Mucosa of gallbladder (tissue), 1 donor: ENCODE measurements around the gene PRPF38B. TPM values are rescaled to one million over a fixed set of nuclear protein-coding genes. Genes with fewer than 3 reads are reported as not detected.
A peak's percentile ranks its signal among the peaks of the same experiment; 100 is the strongest.

Source experiments
- DNase-seq: peaks from one replicate; pipeline ENCODE4 v3.0.0-alpha.2; 2020; ENCODE audit warnings: low spot score
- total RNA-seq: library from RNA; stranded (reverse); gene quantifications from one replicate; pipeline ENCODE4 v1.2.1, GENCODE V29; 2021
- donor health status: DM: no; HTN: no; CAD: no.

The PRPF38B gene
- total RNA-seq, 1 donor from 2014 or later = 35.3 TPM

DNA sequence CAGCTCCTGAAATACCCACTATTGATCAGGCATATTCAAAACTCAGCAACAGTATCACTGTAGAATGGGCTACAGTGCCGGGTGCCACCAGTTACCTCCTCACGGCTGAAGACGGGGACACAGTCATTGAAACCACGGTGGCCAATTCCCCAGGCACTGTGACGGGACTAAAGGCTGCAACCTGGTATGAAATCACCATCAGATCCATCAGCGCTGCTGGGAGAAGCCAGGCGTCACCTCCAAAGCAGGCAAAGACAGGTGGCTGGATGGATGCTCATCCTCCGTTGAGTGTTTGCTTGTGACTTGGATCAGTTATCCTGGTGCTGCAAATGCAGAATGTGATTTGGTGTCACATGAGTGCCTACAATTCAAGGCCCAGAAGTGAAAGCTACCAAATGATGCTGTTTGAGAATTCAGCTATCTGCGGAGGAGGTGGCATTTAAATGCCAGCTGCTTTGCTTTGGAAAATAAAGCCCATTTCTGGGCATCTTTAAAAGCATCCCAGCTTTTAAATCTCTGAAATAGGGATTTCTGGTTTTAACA lies 25.7 kb downstream of the PRPF38B start:
- DNase-seq = no peak

DNA sequence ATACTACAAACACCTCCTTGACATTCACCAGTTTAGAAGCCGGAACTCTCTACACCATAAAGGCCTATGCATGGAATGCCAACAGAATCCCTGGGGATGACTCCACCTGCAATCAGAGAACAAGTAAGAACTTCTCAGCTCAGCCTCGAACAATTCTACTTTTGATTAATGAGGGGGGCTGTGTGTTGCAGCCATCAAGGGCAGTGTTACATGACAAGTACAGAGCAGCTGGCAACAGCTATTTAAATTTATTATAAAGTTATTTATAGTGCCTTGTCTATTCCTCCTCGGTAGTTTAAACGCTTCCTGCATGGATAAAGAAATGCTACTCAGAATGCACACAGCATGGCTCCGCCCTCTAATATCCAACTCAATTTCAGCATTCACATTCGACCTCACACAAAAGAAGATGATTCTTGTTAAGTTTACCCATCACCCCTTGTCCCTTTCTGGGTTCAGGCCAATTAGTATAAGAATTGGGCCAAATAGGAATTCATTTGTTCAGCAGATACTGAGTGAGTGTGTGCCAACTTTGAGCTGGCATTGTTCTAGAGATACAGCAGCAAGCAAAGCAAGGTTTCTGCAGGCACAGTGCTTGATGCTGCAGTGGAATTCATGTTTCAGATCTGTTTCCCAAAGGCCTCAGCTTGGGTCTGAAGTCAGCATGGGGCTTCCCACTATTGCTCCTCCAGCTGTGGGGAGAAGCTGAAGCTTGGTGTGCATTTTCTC lies 27.0 kb downstream of the PRPF38B start:
- DNase-seq = no peak

DNA sequence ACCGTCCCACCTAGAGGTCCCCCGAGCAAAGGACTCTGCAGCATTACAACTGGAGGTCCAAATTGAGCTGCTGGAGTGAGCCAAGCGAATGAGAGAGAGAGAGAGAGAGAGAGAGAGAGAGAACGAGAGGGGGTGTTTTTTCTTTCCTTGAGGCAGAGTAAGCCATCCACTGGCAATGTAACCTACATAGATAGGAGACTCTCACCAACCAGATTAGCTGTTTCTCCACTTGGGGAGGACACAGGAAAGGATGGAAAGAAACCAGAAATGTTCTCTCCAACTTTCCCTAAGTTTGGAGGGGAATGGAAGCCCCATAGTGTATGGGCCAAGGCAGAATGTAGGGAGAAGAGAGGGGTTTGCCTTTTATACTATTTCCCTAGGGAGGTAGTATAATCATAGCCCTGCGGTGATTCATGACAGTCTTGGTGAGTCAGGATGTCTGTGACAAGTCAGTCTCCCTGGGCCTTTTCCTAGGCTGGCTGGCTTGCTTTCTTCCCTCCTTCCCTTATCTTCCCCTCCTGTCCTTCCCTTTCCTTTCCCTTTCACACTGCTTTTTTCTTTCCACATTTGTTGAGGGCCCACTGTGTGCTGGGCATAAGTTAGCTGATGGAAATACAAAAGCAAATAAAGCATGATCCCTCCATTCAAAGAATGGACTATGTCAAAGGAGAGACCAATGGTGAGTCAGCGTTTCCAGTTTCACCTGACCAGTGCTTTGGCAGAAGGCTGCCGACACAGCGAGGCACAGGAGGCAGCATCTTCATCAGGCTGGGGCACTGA lies 27.7 kb downstream of the PRPF38B start:
- no peak for DNase-seq

DNA sequence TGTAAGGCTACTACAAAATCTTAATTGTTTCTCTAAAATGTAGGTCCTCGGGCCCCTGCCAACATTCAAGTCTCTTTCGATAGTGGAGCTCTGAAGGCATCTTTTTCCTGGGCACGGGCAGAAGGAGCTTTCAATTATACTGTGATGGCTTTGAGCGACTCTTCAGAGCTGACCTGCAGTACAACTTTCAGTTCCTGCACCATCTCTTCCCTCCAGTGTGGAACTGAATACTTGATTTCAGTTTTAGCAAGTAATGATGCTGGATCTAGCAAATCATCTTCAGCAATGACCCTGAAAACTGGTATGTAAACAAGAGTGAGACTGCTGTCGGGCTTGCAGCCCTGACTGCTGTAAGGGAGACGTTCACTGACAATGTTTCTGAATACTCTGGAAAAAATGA lies 30.2 kb downstream of the PRPF38B start:
- no peak for DNase-seq

DNA sequence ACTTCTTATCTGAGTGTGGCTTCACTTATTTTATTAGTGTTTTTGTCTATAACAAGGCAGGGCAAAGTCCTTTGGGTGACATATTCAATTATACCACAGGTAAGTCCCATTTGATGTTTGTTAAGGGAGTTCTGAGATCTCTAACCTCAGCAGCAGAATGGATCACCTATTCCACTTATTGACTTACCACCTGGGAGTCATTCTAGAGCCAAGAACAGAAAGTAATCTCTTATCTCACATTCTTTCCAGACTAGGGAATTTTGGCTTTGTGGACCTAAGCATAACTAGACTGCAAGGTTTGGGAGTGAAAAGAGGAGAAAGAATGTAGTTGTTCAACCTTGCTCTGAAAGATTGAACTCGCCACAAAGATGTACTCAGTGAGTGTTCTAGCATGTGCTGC lies 33.8 kb downstream of the PRPF38B start:
- peak; percentile 43 for DNase-seq

DNA sequence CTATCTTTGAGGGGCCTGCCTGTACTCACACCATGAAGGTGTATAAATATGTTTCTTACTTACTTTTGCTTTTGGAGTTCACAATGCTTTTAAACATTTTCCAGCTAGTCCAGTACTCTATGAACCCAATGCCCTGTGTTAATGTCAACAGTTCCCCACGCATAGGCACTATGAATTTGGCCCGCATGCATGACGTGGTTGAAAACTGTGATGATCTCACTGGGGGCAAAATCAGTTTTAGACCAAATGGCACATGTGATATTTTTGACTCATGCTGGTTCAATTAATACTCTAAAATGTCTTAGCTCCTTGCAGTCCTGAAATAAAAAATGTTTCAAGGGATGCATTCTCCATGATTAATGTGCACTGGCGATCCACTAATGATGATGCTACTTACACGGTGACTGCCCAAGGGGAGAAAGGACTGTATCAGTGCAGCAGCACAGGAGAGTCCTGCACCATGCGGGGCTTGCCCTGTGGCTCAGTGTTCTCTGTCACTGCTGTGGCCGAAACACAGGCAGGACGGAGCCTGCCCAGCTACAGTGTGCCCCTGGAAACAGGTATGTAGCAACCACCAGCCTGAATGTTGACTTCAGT lies 36.3 kb downstream of the PRPF38B start:
- DNase-seq = no peak

DNA sequence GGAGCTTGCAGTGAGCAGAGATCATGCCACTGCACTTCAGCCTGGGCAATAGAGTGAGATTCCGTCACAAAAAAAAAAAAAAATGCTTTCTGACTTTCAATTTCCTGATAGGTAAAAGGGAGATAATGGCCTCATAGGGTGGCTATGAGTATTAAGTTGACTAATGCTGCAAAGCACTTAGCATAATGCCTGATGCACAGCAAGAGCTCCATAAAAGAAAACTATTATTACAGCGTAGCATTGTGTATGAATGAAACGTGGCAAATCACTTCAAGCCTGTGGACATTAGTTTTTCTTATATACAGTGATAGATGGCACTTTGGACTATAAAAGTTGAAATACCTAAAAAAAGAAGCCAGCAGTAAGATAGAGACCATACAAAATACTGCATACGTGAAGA lies 37.4 kb downstream of the PRPF38B start:
- DNase-seq = no peak

DNA sequence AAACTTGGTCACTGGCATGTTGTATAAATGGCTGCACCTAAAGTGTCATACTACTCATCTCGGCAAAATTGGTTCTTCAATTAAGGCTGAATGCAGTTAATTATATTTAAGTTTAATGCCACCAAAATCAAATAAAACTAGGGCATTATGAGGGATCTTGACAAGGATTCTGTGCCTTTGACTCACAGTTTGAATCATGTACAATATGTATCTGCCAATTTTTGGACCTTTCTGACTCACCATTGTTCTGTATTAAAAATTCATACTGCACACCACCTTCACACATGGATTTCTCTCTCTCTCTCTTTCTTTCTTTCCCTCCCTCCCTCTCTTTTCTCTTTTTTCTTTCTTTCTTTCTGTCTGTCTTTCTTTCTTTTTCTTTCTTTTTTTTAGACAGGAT lies 40.3 kb downstream of the PRPF38B start:
- no peak for DNase-seq

DNA sequence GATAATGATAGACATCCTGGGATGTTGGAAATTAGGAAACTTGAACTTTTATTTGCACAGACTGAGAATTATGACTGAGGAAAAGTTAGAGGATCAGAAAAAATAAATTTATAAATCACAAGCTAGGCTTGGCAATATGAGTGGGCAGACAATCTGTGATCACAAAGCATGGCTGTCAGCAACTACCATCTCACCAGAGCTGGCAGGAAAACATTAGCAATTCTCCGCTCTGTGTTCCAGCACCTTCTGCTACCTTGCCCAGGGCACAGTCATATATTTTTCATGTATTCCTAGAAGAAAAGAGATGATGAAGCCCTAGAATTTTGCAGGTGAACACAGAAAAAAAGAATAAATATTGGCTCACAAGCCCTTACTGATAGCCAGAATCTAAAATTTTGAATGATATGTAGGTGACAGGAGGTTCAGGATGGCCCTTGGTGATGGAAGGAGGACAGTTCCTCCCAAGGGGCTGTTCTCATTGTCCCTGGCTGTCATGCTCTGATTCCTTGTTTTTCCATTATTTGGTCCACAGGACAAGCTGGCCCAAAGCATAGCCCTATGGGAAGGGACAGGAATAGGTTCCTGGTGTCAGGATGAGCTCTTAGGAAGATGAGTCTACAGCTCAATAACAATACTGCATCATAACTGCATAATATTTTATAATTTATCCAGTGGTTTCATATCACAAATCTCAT lies 42.2 kb downstream of the PRPF38B start:
- DNase-seq = no peak

DNA sequence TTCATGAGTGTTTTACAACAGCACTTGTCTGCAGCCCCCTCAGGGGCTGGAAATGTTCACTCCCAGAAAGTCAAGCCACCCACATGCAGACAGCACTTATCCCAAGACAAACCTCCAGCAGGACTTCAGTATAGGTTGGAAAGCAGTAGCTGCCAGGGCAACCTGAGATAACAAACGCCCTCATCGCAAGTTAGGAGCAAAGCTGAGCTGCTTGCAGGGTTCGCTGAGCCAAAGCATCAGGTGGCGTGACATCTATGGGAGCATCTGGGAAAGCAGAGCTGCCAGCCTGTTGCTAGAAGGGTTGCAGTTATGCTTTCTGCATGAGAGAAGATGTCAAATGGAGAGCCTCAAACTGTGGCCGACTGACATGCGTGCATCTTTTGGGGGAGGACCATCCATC lies 50.1 kb downstream of the PRPF38B start:
- no peak for DNase-seq

DNA sequence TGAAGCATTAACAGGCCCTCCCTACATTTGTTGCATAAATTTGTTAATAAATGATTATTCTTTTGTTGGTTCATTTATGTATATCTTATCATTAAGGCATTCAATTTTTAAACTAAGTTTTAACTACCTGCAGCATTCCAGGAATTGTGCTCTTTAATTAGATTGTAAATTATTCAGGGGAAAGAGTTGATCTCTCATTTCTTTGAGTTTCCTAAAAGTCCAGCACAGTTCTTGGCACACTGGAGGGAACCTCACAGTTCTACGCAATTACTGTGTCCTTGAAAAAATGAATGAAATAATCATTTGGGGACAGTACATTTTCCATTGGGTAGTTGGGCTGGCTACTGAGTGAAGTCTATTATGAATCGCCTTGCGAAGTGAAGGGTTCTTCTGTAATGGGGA lies 53.9 kb downstream of the PRPF38B start:
- no peak for DNase-seq

DNA sequence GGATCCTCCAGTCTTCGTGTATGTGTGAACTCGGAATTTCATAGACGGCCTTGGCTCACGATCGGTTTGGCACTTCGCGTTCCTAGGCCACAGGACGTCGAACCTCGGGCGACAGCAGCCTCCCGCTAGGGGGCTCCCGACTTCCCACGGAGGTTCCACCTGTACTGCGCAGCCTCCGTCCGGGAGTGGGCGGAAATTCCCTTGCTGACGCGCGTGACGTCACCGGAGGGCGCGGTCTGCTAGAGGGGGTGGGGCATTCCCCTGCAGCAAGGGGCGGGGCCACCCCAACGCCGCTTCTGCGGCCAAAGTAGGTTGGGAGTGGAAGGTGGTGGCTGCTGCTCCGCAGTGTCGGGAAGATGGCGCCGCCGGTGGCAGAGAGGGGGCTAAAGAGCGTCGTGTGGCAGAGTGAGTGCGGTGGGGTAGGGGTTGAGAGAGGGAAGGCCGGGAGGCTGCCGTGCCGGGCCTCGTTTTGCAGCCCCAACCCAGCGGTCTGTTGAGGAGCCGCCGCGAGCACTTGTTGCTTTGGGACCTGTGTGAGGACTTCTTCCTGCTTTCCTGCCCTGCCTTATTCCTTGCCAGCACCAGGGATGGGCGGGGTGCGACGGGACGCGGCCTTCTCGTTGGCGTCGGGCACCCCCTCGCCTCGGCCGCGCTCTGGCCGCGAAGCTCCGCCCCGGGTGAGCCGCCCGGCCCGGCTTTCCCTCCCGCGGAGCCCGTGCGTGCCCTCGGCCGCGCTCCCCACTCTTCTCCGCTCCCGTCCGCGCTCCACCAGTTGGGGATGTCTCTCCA lies 54.5 kb downstream of the PRPF38B start, which contains the start of gene STXBP3:
TSS of gene STXBP3 (plus strand) at position 293 of the 789 bp plus-strand sequence. CDS start at position 357, 64 bp downstream.
- DNase-seq = peak; percentile 98

DNA sequence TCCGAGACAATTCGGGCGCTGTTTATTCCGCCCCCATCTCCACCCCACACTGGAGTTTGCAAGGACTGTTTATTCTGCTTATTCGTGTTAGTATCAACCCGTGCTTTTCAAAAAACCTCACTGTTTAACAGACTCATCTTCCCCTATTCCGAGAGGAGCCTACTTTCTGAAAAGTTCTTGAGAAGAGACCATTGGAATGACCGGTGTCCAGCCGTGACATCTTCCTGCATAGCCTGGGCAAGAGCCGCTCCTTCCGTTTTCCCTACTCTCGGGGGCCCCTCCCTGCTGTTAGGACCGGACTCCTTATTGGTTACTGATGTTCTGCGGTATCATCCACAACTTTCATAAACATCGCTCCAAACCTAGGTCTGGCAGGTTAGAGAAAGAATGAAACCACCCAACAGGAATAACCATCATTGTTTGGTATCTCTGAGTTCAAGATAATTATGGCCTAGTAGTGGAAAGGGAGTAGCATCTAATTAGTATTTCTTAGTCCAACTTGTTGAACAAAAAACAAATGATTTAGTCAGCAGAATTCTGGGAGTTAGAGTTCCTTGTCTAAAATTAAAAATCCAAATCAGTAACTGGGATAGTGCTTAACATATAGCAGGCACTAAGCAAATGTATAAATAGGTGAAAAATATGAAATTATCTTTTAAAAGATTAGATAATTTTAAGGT lies 55.2 kb downstream of the PRPF38B start:
- peak; percentile 77 for DNase-seq

DNA sequence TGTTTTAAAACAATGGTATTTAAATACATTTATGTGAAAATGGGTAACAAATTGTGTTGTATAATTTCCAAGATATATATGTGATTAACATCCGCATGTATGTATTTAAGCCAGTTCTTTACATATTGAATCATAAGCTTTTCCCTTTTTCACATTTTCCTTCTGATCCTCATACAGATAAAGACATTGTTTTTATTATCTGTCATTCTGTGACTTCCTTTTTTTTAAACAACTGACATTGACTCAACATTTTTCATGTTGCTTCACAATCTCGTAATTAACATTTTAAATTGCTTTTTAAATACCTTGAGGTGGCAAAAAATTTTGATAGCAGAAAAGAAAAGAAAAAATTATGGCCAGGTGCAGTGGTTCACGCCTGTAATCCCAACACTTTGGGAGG lies 55.8 kb downstream of the PRPF38B start:
- DNase-seq = no peak

DNA sequence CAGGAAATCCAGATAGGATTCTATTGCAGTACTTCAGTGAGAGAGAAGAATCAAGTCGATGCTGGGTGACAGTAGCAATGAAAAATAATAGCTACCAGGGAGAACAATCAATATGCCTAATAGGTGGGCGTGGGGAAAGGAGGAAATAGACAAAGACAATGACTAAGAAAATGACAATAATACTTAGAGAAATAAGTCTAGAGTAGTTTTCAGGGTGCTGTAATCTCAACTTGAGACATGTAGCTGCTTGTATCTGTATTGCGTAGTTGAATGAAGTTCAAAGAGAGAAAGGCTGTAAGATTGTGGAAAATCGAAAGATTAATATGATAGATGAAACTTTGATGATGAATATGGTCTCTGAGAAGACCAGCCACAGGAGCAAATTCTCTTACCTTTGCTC lies 57.0 kb downstream of the PRPF38B start:
- DNase-seq = no peak

DNA sequence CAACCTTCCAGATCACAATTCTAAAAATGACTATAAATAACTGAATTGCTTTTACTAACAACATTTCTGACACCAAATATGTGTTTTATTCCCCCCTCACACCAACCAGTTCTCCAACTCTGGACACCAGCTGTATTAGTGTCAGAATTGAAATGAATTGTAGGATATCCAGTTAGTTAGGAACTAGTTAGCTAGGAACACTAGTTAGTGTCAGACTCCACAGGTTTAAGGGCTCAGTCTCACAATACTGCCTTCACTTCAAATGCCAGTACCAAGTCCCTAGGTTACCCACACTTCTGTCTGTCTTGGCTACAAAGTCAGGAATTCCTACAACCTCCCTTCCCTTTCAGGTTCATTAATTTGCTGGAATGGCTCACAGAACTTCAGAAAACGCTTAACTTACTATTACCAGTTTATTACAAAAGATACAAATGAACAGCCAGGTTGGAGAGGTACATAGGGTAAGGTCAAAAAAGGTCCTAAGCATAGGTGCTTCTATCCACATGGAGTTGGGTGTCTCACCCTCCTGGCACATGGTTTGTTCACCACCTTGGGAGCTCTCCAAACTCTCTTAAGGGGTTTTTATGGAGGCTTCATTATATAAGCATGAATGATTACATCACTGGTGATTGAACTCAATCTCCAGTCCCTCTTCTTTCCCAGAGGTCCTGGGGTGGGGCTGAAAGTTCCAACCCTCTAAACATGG lies 58.5 kb downstream of the PRPF38B start:
- no peak for DNase-seq
